Measurements from ENCODE around the gene TNFSF12.

The TNFSF12 gene

GRCh38 chr17:7569571-7569970 lies 20.7 kb downstream of the TNFSF12 start:
- TF ChIP-seq GATA3 (IDR thresholded peaks at IDR 0.05; ENCODE audit: low read depth, low read length) (no peak), GATA2 (IDR thresholded peaks at IDR 0.05; ENCODE audit: low read depth, low read length) (no peak)

- TF ChIP-seq GATA3 (IDR thresholded peaks at IDR 0.05; ENCODE audit: low read depth, low read length) (no peak), GATA2 (IDR thresholded peaks at IDR 0.05; ENCODE audit: low read depth, low read length) (no peak)
Observed at GRCh38 chr17:7570351-7570750, 21.5 kb downstream of the TNFSF12 start.

GRCh38 chr17:7572338-7572587 lies 23.4 kb downstream of the TNFSF12 start:
- no peak for TF ChIP-seq GATA2 (IDR thresholded peaks at IDR 0.05; ENCODE audit: low read depth, low read length)
- no peak for TF ChIP-seq GATA3 (IDR thresholded peaks at IDR 0.05; ENCODE audit: low read depth, low read length)

- TF ChIP-seq GATA3 (IDR thresholded peaks at IDR 0.05; ENCODE audit: low read depth, low read length): no peak
- no peak for TF ChIP-seq GATA2 (IDR thresholded peaks at IDR 0.05; ENCODE audit: low read depth, low read length)
Observed at GRCh38 chr17:7572588-7573323, 23.9 kb downstream of the TNFSF12 start.

- TF ChIP-seq GATA3 (IDR thresholded peaks at IDR 0.05; ENCODE audit: low read depth, low read length) (no peak), GATA2 (IDR thresholded peaks at IDR 0.05; ENCODE audit: low read depth, low read length) (no peak)
Observed at GRCh38 chr17:7573324-7574080, 24.6 kb downstream of the TNFSF12 start.

GRCh38 chr17:7574176-7574953 lies 25.5 kb downstream of the TNFSF12 start:
- TF ChIP-seq GATA3 (IDR thresholded peaks at IDR 0.05; ENCODE audit: low read depth, low read length): no peak
- no peak for TF ChIP-seq GATA2 (IDR thresholded peaks at IDR 0.05; ENCODE audit: low read depth, low read length)

GRCh38 chr17:7575481-7575883 lies 26.6 kb downstream of the TNFSF12 start:
- no peak for TF ChIP-seq GATA2 (IDR thresholded peaks at IDR 0.05; ENCODE audit: low read depth, low read length)
- no peak for TF ChIP-seq GATA3 (IDR thresholded peaks at IDR 0.05; ENCODE audit: low read depth, low read length)

- TF ChIP-seq GATA2 (IDR thresholded peaks at IDR 0.05; ENCODE audit: low read depth, low read length): no peak
- TF ChIP-seq GATA3 (IDR thresholded peaks at IDR 0.05; ENCODE audit: low read depth, low read length): no peak
Observed at GRCh38 chr17:7575959-7576358, 27.1 kb downstream of the TNFSF12 start.

- TF ChIP-seq GATA3 (IDR thresholded peaks at IDR 0.05; ENCODE audit: low read depth, low read length) (no peak), GATA2 (IDR thresholded peaks at IDR 0.05; ENCODE audit: low read depth, low read length) (no peak)
Observed at GRCh38 chr17:7576432-7576937, 27.6 kb downstream of the TNFSF12 start.

- TF ChIP-seq GATA2 (IDR thresholded peaks at IDR 0.05; ENCODE audit: low read depth, low read length): no peak
- no peak for TF ChIP-seq GATA3 (IDR thresholded peaks at IDR 0.05; ENCODE audit: low read depth, low read length)
Observed at GRCh38 chr17:7577327-7578199, 28.7 kb downstream of the TNFSF12 start.

- TF ChIP-seq GATA2 (IDR thresholded peaks at IDR 0.05; ENCODE audit: low read depth, low read length) (no peak), GATA3 (IDR thresholded peaks at IDR 0.05; ENCODE audit: low read depth, low read length) (no peak)
Observed at GRCh38 chr17:7579001-7579833, 30.4 kb downstream of the TNFSF12 start, which contains the start of gene CD68. Gene CD68 (plus strand): TSS chr17:7579638. CDS start chr17:7579678, 40 bp downstream.

GRCh38 chr17:7579834-7580603 lies 31.2 kb downstream of the TNFSF12 start:
- TF ChIP-seq GATA3 (IDR thresholded peaks at IDR 0.05; ENCODE audit: low read depth, low read length) (no peak), GATA2 (IDR thresholded peaks at IDR 0.05; ENCODE audit: low read depth, low read length) (no peak)

Data from SH-SY5Y (cell line).